Raji (cell line): ENCODE results near the gene KCNH2.

ENCODE experiments used
- POLR2A ChIP-seq: IDR thresholded peaks from 2 replicates; pipeline ENCODE4 v1.6.1; 2011; ENCODE audit warnings: low read depth, low read length, control low read depth; ENCODE audit not compliant: insufficient read depth

Gene KCNH2

DNA sequence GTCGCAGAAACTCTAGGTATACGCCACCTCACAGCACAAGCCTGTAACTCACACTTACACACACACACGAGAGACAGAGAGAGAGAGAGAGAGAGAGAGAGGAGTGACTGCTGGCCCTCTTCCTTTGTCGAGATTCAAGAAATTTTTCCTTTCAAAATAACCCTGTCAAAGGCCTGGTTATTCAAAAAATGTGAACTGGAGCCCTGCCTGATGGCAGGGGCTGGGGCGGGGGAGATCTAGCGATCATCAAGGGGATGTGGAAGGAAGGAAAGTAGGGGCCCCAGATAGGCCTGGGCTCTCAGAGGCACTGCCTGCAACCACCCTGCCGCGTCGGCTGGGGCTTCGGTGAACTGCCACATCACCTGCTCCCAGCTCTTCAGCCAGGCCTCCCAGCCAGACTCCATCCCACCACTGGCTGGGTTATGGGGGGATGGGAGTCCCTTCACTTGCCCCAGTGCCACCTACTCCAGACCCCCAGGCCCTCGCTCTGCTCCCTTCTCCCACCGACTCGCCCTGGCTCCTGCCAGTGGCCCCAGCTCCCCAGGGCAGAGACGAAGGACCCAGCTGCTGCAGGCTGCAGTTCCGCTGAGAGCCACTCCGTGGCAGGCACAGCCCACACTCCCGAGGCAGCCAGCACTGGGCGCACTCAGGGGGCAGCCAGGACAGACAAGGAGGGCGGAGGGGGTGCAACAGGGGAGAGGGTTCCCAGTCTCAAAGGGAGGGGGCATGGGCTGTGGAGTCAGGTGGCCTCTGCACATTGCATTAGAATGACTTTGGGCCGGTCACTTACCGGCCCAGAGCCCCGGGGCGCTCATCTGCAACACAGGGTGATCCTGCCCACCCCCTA is 15.3 kb downstream of the KCNH2 start:
- TF ChIP-seq POLR2A = no peak

DNA sequence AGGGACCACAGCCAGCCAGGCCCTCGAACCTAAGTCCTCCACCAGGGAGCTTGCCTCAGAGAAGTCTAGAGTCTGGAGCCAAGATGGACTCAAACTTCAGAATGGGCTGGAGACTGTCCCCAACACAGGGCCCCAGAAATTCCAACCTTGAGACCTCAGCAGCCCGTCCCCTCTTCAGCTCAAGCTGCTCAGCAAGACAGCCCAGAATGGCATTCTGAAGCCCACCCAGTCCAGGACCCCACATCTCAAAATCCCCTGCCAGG is 15.9 kb downstream of the KCNH2 start:
- no peak for TF ChIP-seq POLR2A

GRCh38 chr7:150961510-150962289 is 16.4 kb downstream of the KCNH2 start:
- no peak for TF ChIP-seq POLR2A

GRCh38 chr7:150959739-150960734 is 18.1 kb downstream of the KCNH2 start:
- no peak for TF ChIP-seq POLR2A

DNA sequence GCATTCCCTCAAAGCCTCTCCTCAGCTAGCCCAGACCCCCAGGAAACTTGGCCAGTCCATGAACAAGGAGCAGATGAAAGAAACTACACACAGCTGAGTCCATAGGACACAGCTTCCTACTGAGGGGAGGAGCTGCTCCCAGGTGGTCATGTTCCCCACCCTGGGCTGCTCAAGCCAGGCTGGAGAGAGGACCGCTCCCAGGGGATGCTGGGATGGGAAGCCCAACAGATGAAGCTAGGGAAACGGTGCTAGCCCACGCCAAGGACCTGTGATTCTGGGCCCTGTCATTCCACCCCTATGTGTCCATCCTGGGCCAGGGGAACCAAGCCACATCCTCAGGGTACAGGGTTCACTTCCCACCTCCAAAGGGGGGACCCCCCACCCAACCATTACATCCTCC is 19.0 kb downstream of the KCNH2 start:
- TF ChIP-seq POLR2A = no peak

GRCh38 chr7:150958597-150958996 is 19.5 kb downstream of the KCNH2 start:
- no peak for TF ChIP-seq POLR2A

DNA sequence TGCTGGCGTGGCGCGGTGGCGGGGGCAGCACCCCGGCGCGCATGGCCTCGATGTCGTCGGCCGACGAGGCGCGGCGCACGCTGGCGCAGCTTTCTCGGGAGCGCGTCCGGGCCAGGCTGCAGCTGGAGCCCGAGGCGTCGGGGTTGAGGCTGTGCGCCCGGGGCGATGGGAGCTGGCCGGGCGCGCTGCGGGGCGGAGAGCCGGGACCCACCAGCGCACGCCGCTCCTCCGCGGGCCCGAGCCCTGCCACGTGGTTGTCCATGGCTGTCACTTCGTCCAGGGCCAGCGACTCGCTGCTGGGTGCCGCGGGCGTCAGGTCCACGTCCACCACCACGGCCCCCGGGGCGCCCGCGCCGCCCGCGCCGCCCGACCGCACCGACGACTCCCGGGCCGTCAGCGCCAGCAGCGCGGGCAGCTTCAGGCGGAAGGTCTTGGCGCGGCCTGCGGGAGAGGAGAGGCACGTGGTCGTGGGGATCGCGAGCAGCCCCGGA is 20.0 kb downstream of the KCNH2 start:
- no peak for TF ChIP-seq POLR2A

GRCh38 chr7:150957133-150958020 is 20.7 kb downstream of the KCNH2 start:
- no peak for TF ChIP-seq POLR2A

- no peak for TF ChIP-seq POLR2A
Measured at GRCh38 chr7:150956395-150957132, 21.6 kb downstream of the KCNH2 start.

- TF ChIP-seq POLR2A = no peak
Measured at GRCh38 chr7:150955519-150956394, 22.4 kb downstream of the KCNH2 start.

DNA sequence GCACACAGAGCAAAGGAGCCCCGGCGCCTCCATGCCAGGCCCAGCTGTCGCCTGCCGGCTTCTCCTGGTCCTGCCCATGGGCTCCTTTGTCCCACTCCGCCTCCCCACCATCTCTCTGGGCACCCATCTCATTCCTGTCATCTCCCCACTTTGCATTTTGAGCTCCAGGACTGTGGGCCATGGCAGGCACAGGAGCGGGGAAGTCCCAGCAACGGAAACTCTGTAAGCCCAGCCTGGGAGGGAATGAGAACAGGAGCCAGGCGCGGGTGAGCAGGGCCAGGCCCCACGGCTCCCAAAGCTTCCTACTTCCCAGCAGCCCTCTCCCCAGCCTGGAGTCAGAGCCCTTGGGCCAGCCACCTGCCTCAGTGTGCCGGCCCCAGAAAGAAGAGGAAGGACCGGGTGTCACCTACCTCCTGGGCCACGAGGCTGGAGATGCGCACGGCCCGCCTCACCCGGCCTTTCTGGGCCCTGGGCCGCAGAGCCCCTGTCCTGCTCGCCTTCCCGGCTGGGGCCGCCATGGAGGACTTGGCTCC is 23.1 kb downstream of the KCNH2 start:
- no peak for TF ChIP-seq POLR2A
